ELR (cell line): ENCODE data around the gene FAM50B.
A peak's percentile ranks its signal among the peaks of the same experiment; 100 is the strongest.

ENCODE experiments used
- DNase-seq: peaks from one replicate; pipeline ENCODE4 v3.0.0-alpha.2; 2015; ENCODE audit warnings: low read depth

FAM50B gene

GRCh38 chr6:3819161-3820110 lies 29.7 kb upstream of the FAM50B start:
- DNase-seq: no peak

- DNase-seq: no peak
Observed at GRCh38 chr6:3820563-3820962, 28.6 kb upstream of the FAM50B start.

GRCh38 chr6:3822747-3823445 lies 26.3 kb upstream of the FAM50B start:
- no peak for DNase-seq

- no peak for DNase-seq
Observed at GRCh38 chr6:3823671-3824070, 25.5 kb upstream of the FAM50B start.

- DNase-seq: peak; percentile 85
Observed at GRCh38 chr6:3825331-3825831, 23.8 kb upstream of the FAM50B start.

GRCh38 chr6:3825851-3826581 lies 23.2 kb upstream of the FAM50B start:
- peak; percentile 97 for DNase-seq

- DNase-seq: no peak
Observed at GRCh38 chr6:3829285-3829684, 19.9 kb upstream of the FAM50B start.

- no peak for DNase-seq
Observed at GRCh38 chr6:3830806-3831205, 18.4 kb upstream of the FAM50B start.

GRCh38 chr6:3831761-3832530 lies 17.2 kb upstream of the FAM50B start:
- peak; percentile 28 for DNase-seq

GRCh38 chr6:3835055-3835731 lies 14.0 kb upstream of the FAM50B start:
- no peak for DNase-seq

- no peak for DNase-seq
Observed at GRCh38 chr6:3835785-3836184, 13.4 kb upstream of the FAM50B start.

- no peak for DNase-seq
Observed at GRCh38 chr6:3836566-3836965, 12.6 kb upstream of the FAM50B start.

GRCh38 chr6:3837781-3838180 lies 11.4 kb upstream of the FAM50B start:
- no peak for DNase-seq

- peak; percentile 38 for DNase-seq
Observed at GRCh38 chr6:3838992-3839867, 9.9 kb upstream of the FAM50B start.

GRCh38 chr6:3841066-3841454 lies 8.1 kb upstream of the FAM50B start:
- peak; percentile 13 for DNase-seq

- DNase-seq: peak; percentile 89
Observed at GRCh38 chr6:3841711-3842565, 7.2 kb upstream of the FAM50B start.

GRCh38 chr6:3843379-3844096 lies 5.6 kb upstream of the FAM50B start:
- DNase-seq: peak; percentile 65

GRCh38 chr6:3844097-3844463 lies 5.1 kb upstream of the FAM50B start:
- DNase-seq: peak; percentile 91
